ENCODE measurements around the gene HIF1AN. TPM values are rescaled to one million over a fixed set of nuclear protein-coding genes. Genes with fewer than 3 reads are reported as not detected.

Gene HIF1AN
- total RNA-seq, 1 donor from 2014 or later: 16.9 TPM

Other genes starting within 250 kb of the HIF1AN start
- 10.1 TPM for gene BLOC1S2, start 249.3 kb upstream of the HIF1AN start, total RNA-seq
- gene PKD2L1, start 205.7 kb upstream of the HIF1AN start, total RNA-seq: not detected
- gene SCD, start 188.7 kb upstream of the HIF1AN start, total RNA-seq: 42.7 TPM
- not detected for gene WNT8B, start 72.9 kb upstream of the HIF1AN start, total RNA-seq
- 6.4 TPM for gene SEC31B, start 16.1 kb upstream of the HIF1AN start, total RNA-seq
- 143 TPM for gene NDUFB8, start 6.1 kb upstream of the HIF1AN start, total RNA-seq
- gene PAX2, start 209.6 kb downstream of the HIF1AN start, total RNA-seq: not detected